ENCODE measurements around the gene CD28. TPM values are rescaled to one million over a fixed set of nuclear protein-coding genes. Genes with fewer than 3 reads are reported as not detected.

CD28 gene
- total RNA-seq, 1 donor from 2014 or later: 2.5 TPM

- H3K9me3 ChIP-seq: no peaks in the 10 kb centered on the region
- peaks cover 61% of the 10 kb centered on the region for H3K4me1 ChIP-seq
- intact Hi-C loops (cut with DNase I): no loop called here
- H3K36me3 ChIP-seq: no peaks in the 10 kb centered on the region
- H3K27me3 ChIP-seq: no peaks in the 10 kb centered on the region
- ATAC-seq (peak; percentile 45), DNase-seq (no peak)
- TF ChIP-seq CTCF (IDR thresholded peaks at IDR 0.05): no peak
- H3K4me3 ChIP-seq: no peak overlapping the region
- H3K27ac ChIP-seq: peak overlapping the region; percentile 86
Observed at GRCh38 chr2:203682688-203683130, 23.7 kb upstream of the CD28 start.

GRCh38 chr2:203683421-203683820, 23.0 kb upstream of the CD28 start:
- DNase-seq (no peak), ATAC-seq (no peak)
- Histone ChIP-seq H3K36me3 (no peaks in the 10 kb centered on the region), H3K4me3 (no peak overlapping the region), H3K27me3 (no peaks in the 10 kb centered on the region), H3K27ac (peak overlapping the region; percentile 86), H3K4me1 (peaks cover 67% of the 10 kb centered on the region), H3K9me3 (no peaks in the 10 kb centered on the region)
- TF ChIP-seq CTCF (IDR thresholded peaks at IDR 0.05): no peak
- intact Hi-C loops (cut with DNase I): no loop called here

GRCh38 chr2:203683932-203684556, 22.4 kb upstream of the CD28 start:
- DNase-seq (no peak), ATAC-seq (peak; percentile 56)
- no peak for TF ChIP-seq CTCF (IDR thresholded peaks at IDR 0.05)
- no peaks in the 10 kb centered on the region for H3K36me3 ChIP-seq
- no peak overlapping the region for H3K4me3 ChIP-seq
- H3K27me3 ChIP-seq: no peaks in the 10 kb centered on the region
- intact Hi-C loops (cut with DNase I): no loop called here
- no peaks in the 10 kb centered on the region for H3K9me3 ChIP-seq
- peak overlapping the region; percentile 86 for H3K27ac ChIP-seq
- peaks cover 69% of the 10 kb centered on the region for H3K4me1 ChIP-seq

GRCh38 chr2:203685081-203685621, 21.3 kb upstream of the CD28 start:
- DNase-seq (no peak), ATAC-seq (peak; percentile 8)
- TF ChIP-seq CTCF (IDR thresholded peaks at IDR 0.05): no peak
- H3K27me3 ChIP-seq: no peaks in the 10 kb centered on the region
- H3K27ac ChIP-seq: peak overlapping the region; percentile 86
- peaks cover 78% of the 10 kb centered on the region for H3K4me1 ChIP-seq
- no peaks in the 10 kb centered on the region for H3K36me3 ChIP-seq
- H3K9me3 ChIP-seq: no peaks in the 10 kb centered on the region
- intact Hi-C loops (cut with DNase I): no loop called here
- no peak overlapping the region for H3K4me3 ChIP-seq

GRCh38 chr2:203685789-203686420, 20.5 kb upstream of the CD28 start:
- DNase-seq: no peak
- H3K27me3 ChIP-seq: no peaks in the 10 kb centered on the region
- ATAC-seq: no peak
- H3K4me3 ChIP-seq: no peak overlapping the region
- intact Hi-C loops (cut with DNase I): no loop called here
- no peaks in the 10 kb centered on the region for H3K36me3 ChIP-seq
- no peaks in the 10 kb centered on the region for H3K9me3 ChIP-seq
- peak overlapping the region; percentile 86 for H3K27ac ChIP-seq
- H3K4me1 ChIP-seq: peaks cover 83% of the 10 kb centered on the region
- no peak for TF ChIP-seq CTCF (IDR thresholded peaks at IDR 0.05)

Data from upper lobe of right lung (tissue), 1 donor.